Measurements from ENCODE around the gene ATP9B.

GRCh38 chr18:79427368-79428225 lies 358.4 kb downstream of the ATP9B start:
- no peak for TF ChIP-seq CTCF (IDR thresholded peaks at IDR 0.05; ENCODE audit: low read length)
- TF ChIP-seq EZH2 (optimal IDR thresholded peaks at IDR 0.05; ENCODE audit: low read depth, low read length), result no peak
- no peak for TF ChIP-seq EZH2phosphoT487 (IDR thresholded peaks at IDR 0.05; ENCODE audit: low read length)

All from MM.1S (cell line).